ENCODE results near the gene GPRIN3. TPM values are rescaled to one million over a fixed set of nuclear protein-coding genes. Genes with fewer than 3 reads are reported as not detected.
A peak's percentile ranks its signal among the peaks of the same experiment; 100 is the strongest.

The GPRIN3 gene
- 1 to 10 TPM; 3.6 to 8.9 (median 6.5) TPM for polyA plus RNA-seq (ENCODE audit: insufficient read length in 4 of 4)

- peak in 2 of 4 donors; percentile 40 to 51 for DNase-seq (ENCODE audit: low read depth in 4 of 4, low spot score in 3 of 4)
These were observed at the start of gene GPRIN3 for GRCh38 chr4:89307446-89308160. GPRIN3 (minus strand) TSS chr4:89307800; CDS start chr4:89250110, 57,690 bp downstream.

GRCh38 chr4:89357340-89357739 is 49.7 kb upstream of the GPRIN3 start:
- DNase-seq (ENCODE audit: low read depth in 4 of 4, low spot score in 3 of 4) = no peak

- no peak for DNase-seq (ENCODE audit: low read depth in 4 of 4, low spot score in 3 of 4)
These were observed 48.5 kb upstream of the GPRIN3 start for GRCh38 chr4:89356086-89356485.

- no peak for DNase-seq (ENCODE audit: low read depth in 4 of 4, low spot score in 3 of 4)
These were observed 45.9 kb upstream of the GPRIN3 start for GRCh38 chr4:89353514-89353913.

GRCh38 chr4:89352541-89352940 is 44.9 kb upstream of the GPRIN3 start:
- no peak for DNase-seq (ENCODE audit: low read depth in 4 of 4, low spot score in 3 of 4)

- DNase-seq (ENCODE audit: low read depth in 4 of 4, low spot score in 3 of 4) = no peak
These were observed 43.6 kb upstream of the GPRIN3 start for GRCh38 chr4:89351201-89351600.

GRCh38 chr4:89347363-89348025 is 39.9 kb upstream of the GPRIN3 start:
- DNase-seq (ENCODE audit: low read depth in 4 of 4, low spot score in 3 of 4) = no peak

GRCh38 chr4:89344571-89344970 is 37.0 kb upstream of the GPRIN3 start:
- DNase-seq (ENCODE audit: low read depth in 4 of 4, low spot score in 3 of 4) = no peak

GRCh38 chr4:89338206-89338605 is 30.6 kb upstream of the GPRIN3 start:
- DNase-seq (ENCODE audit: low read depth in 4 of 4, low spot score in 3 of 4) = no peak

GRCh38 chr4:89337681-89338080 is 30.1 kb upstream of the GPRIN3 start:
- DNase-seq (ENCODE audit: low read depth in 4 of 4, low spot score in 3 of 4) = no peak

- DNase-seq (ENCODE audit: low read depth in 4 of 4, low spot score in 3 of 4) = no peak
These were observed 29.3 kb upstream of the GPRIN3 start for GRCh38 chr4:89336818-89337420.

- DNase-seq (ENCODE audit: low read depth in 4 of 4, low spot score in 3 of 4) = no peak
These were observed 27.2 kb upstream of the GPRIN3 start for GRCh38 chr4:89334830-89335229.

GRCh38 chr4:89334311-89334710 is 26.7 kb upstream of the GPRIN3 start:
- DNase-seq (ENCODE audit: low read depth in 4 of 4, low spot score in 3 of 4) = no peak

- DNase-seq (ENCODE audit: low read depth in 4 of 4, low spot score in 3 of 4) = no peak
These were observed 24.3 kb upstream of the GPRIN3 start for GRCh38 chr4:89331686-89332544.

GRCh38 chr4:89331197-89331596 is 23.6 kb upstream of the GPRIN3 start:
- DNase-seq (ENCODE audit: low read depth in 4 of 4, low spot score in 3 of 4) = no peak

- DNase-seq (ENCODE audit: low read depth in 4 of 4, low spot score in 3 of 4) = no peak
These were observed 21.7 kb upstream of the GPRIN3 start for GRCh38 chr4:89329280-89329679.

GRCh38 chr4:89324671-89325070 is 17.1 kb upstream of the GPRIN3 start:
- no peak for DNase-seq (ENCODE audit: low read depth in 4 of 4, low spot score in 3 of 4)

GRCh38 chr4:89322671-89323070 is 15.1 kb upstream of the GPRIN3 start:
- DNase-seq (ENCODE audit: low read depth in 4 of 4, low spot score in 3 of 4) = no peak

- DNase-seq (ENCODE audit: low read depth in 4 of 4, low spot score in 3 of 4) = no peak
These were observed 12.2 kb upstream of the GPRIN3 start for GRCh38 chr4:89319756-89320155.

GRCh38 chr4:89316931-89317366 is 9.3 kb upstream of the GPRIN3 start:
- no peak for DNase-seq (ENCODE audit: low read depth in 4 of 4, low spot score in 3 of 4)

GRCh38 chr4:89316211-89316610 is 8.6 kb upstream of the GPRIN3 start:
- no peak for DNase-seq (ENCODE audit: low read depth in 4 of 4, low spot score in 3 of 4)

Measured in left renal pelvis (tissue), 4 donors.